Fibroblast of lung (primary cell): ENCODE measurements around the gene BCAS1. TPM values are rescaled to one million over a fixed set of nuclear protein-coding genes. Genes with fewer than 3 reads are reported as not detected.

Experiments used
- DNase-seq, 2 donors: peaks; one replicate each; pipeline versions ENCODE4 v3.0.0 to v3.0.0-alpha.2; 2010; ENCODE audit warnings: low read depth in 2 of 2
- H2AFZ ChIP-seq: 2 replicates; pipeline ENCODE4 v1.5.1; 2012; ENCODE audit warnings: low read length, control low read depth, inconsistent platforms
- H3K27ac ChIP-seq: 2 replicates; pipeline ENCODE4 v1.5.1; 2011; ENCODE audit warnings: low read length, control low read depth; ENCODE audit not compliant: insufficient read depth
- H3K27me3 ChIP-seq: 2 replicates; pipeline ENCODE4 v1.5.1; 2011; ENCODE audit warnings: mild to moderate bottlenecking, low read length; ENCODE audit not compliant: control insufficient read depth, insufficient read depth
- H3K36me3 ChIP-seq: 2 replicates; pipeline ENCODE4 v1.5.1; 2011; ENCODE audit warnings: low read length; ENCODE audit not compliant: control insufficient read depth, insufficient read depth
- H3K4me1 ChIP-seq: 2 replicates; pipeline ENCODE4 v1.5.1; 2011; ENCODE audit warnings: low read length; ENCODE audit not compliant: control insufficient read depth, insufficient read depth; ENCODE audit errors: extremely low read depth
- H3K4me2 ChIP-seq: 2 replicates; pipeline ENCODE4 v1.5.1; 2011; ENCODE audit warnings: low read length, control low read depth; ENCODE audit not compliant: insufficient read depth; ENCODE audit errors: extremely low read depth
- H3K4me3 ChIP-seq, 4 experiments: fragments of 200-600 bp in 1 of 4; sonication (generic) in 1 of 4; replicated peaks in 1 of 4; 2 replicates each; pipeline ENCODE4 v1.5.1; 2011 to 2016; ENCODE audit warnings: low read length in 4 of 4, low read depth in 3 of 4, mild to moderate bottlenecking in 3 of 4, control low read depth in 2 of 4, inconsistent platforms in 1 of 4, mixed read lengths in 1 of 4; ENCODE audit not compliant: insufficient read depth in 1 of 4; ENCODE audit errors: control extremely low read depth in 1 of 4
- H3K79me2 ChIP-seq: 2 replicates; pipeline ENCODE4 v1.5.1; 2012; ENCODE audit warnings: mild to moderate bottlenecking, low read length, inconsistent platforms; ENCODE audit not compliant: control insufficient read depth, insufficient read depth
- H3K9ac ChIP-seq: 2 replicates; pipeline ENCODE4 v1.5.1; 2011; ENCODE audit warnings: mild to moderate bottlenecking, low read length, control low read depth; ENCODE audit not compliant: insufficient read depth
- H3K9me3 ChIP-seq: 2 replicates; pipeline ENCODE4 v1.5.1; 2012; ENCODE audit warnings: low read depth, low read length; ENCODE audit not compliant: control insufficient read depth, insufficient read depth
- H4K20me1 ChIP-seq: 2 replicates; pipeline ENCODE4 v1.5.1; 2011; ENCODE audit warnings: low read length; ENCODE audit not compliant: control insufficient read depth, insufficient read depth; ENCODE audit errors: extremely low read depth
- EZH2 ChIP-seq: IDR thresholded peaks from 2 replicates; pipeline ENCODE4 v1.5.1; 2012; ENCODE audit warnings: low read length, control low read depth, mild to moderate bottlenecking; ENCODE audit errors: missing control alignments
- polyA minus RNA-seq: library from RNA; depleted of rRNA, polyadenylated mRNA; stranded (reverse); fragments of >200 nt; gene quantifications from 2 replicates; pipeline ENCODE4 v1.2.3, GENCODE V29; 2011; ENCODE audit warnings: low replicate concordance
- polyA plus RNA-seq, 2 donors: library from polyadenylated mRNA; depleted of rRNA in 1 of 2; stranded (reverse) in 1 of 2; unstranded in 1 of 2; fragments of >200 nt; gene quantifications; 2 replicates each; pipeline ENCODE4 v1.2.1, GENCODE V29; 2011 to 2012; ENCODE audit warnings: missing spikeins in 1 of 2
- total RNA-seq: library from RNA; depleted of rRNA; stranded (reverse); fragments of >200 nt; gene quantifications from 2 replicates; pipeline ENCODE4 v1.2.1, GENCODE V29; 2014
- TF ChIP-seq, protein P1 (sequence below), 2 donors: IDR thresholded peaks in 1 of 2; conservative IDR thresholded peaks in 1 of 2; 1 replicate in 1 of 2; 2 replicates in 1 of 2; pipeline ENCODE4 v1.5.1; 2011 to 2012; ENCODE audit warnings: low read length in 2 of 2, control low read depth in 1 of 2, inconsistent platforms in 1 of 2, low read depth in 1 of 2, mild to moderate bottlenecking in 1 of 2

BCAS1 gene
- total RNA-seq, result under 0.01 and 0.17 TPM in 2 replicates
- not detected in 2 replicates for polyA plus RNA-seq
- polyA plus RNA-seq (2012), result 0.06 TPM in 1 of 2 replicates, not detected in the other
- polyA minus RNA-seq, result 0.39 TPM in 1 of 2 replicates, not detected in the other

DNA sequence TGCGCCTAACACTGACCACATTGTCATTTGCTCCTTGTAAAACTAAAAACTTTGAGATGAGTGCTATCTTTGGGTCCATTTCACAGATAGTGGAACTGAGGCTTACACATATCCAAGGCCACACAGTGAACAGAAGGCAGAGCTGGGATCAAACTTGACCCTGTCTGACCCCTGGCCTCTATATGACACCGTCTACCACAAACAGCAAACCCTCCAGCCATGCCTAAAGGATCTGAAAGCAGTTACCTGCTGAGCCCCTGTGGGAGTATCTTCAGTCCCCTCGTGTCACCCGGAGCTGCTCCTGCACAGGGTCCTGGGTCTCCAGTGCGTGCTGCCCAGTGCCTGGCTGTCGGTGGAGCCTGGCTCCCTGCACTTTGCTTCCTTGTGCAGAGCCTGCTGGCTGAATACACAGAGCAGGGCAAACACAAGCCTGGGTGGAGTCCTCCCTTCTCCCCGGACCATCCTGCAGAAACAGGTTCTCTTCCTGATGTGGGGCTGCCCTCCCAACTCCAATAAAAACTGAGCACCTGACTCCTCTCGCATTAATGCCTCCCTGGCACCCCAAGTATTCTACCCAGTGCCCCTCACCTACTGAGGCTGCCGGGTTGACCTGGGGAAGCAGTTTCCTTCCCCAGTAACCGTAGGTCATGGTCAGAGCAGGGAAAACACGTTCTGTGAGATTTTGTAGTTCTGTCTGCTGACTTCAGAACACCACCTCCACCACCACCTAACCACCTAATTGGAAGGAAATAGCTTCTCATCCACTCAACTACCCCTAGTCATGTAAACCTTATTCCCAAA, at the start of gene BCAS1:
Gene BCAS1 (minus strand): TSS at position 408 of the 801 bp plus-strand sequence. CDS start 11,876 bp downstream, outside the sequence.
- no peaks in the 10 kb centered on the region for H3K9me3 ChIP-seq
- H3K79me2 ChIP-seq, result no peaks in the 10 kb centered on the region
- H3K4me2 ChIP-seq, result no peak within 1 kb of the TSS
- no peak within 1 kb of the TSS for H2AFZ ChIP-seq
- no peak within 1 kb of the TSS for H3K4me3 ChIP-seq
- no peaks in the 10 kb centered on the region for H4K20me1 ChIP-seq
- no peak for DNase-seq
- no peak within 1 kb of the TSS for H3K27ac ChIP-seq
- H3K27me3 ChIP-seq, result no peaks in the 10 kb centered on the region
- H3K4me1 ChIP-seq, result no peaks in the 10 kb centered on the region
- no peak for TF ChIP-seq EZH2
- TF ChIP-seq, protein P1, sequence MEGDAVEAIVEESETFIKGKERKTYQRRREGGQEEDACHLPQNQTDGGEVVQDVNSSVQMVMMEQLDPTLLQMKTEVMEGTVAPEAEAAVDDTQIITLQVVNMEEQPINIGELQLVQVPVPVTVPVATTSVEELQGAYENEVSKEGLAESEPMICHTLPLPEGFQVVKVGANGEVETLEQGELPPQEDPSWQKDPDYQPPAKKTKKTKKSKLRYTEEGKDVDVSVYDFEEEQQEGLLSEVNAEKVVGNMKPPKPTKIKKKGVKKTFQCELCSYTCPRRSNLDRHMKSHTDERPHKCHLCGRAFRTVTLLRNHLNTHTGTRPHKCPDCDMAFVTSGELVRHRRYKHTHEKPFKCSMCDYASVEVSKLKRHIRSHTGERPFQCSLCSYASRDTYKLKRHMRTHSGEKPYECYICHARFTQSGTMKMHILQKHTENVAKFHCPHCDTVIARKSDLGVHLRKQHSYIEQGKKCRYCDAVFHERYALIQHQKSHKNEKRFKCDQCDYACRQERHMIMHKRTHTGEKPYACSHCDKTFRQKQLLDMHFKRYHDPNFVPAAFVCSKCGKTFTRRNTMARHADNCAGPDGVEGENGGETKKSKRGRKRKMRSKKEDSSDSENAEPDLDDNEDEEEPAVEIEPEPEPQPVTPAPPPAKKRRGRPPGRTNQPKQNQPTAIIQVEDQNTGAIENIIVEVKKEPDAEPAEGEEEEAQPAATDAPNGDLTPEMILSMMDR (conservative IDR thresholded peaks at IDR 0.05 in 1 of 2, IDR thresholded peaks at IDR 0.05 in 1 of 2; ENCODE audit: low read depth in 1 of 2, low read length in 2 of 2), result no peak
- no peak within 1 kb of the TSS for H3K9ac ChIP-seq
- H3K36me3 ChIP-seq, result no peaks in the 10 kb centered on the region

- Histone ChIP-seq H3K4me2 (no peak overlapping the region), H3K79me2 (no peaks in the 10 kb centered on the region), H3K4me3 (no peak overlapping the region), H3K9ac (no peak overlapping the region), H2AFZ (no peak overlapping the region), H3K4me1 (peaks cover 8% of the 10 kb centered on the region), H3K9me3 (no peaks in the 10 kb centered on the region), H3K27ac (no peak overlapping the region), H3K36me3 (no peaks in the 10 kb centered on the region), H4K20me1 (no peaks in the 10 kb centered on the region), H3K27me3 (no peaks in the 10 kb centered on the region)
- TF ChIP-seq, protein P1 (conservative IDR thresholded peaks at IDR 0.05 in 1 of 2, IDR thresholded peaks at IDR 0.05 in 1 of 2; ENCODE audit: low read depth in 1 of 2, low read length in 2 of 2), result no peak
- no peak for TF ChIP-seq EZH2
- no peak for DNase-seq
Observed at GRCh38 chr20:54119744-54120143, 49.4 kb upstream of the BCAS1 start.

DNA sequence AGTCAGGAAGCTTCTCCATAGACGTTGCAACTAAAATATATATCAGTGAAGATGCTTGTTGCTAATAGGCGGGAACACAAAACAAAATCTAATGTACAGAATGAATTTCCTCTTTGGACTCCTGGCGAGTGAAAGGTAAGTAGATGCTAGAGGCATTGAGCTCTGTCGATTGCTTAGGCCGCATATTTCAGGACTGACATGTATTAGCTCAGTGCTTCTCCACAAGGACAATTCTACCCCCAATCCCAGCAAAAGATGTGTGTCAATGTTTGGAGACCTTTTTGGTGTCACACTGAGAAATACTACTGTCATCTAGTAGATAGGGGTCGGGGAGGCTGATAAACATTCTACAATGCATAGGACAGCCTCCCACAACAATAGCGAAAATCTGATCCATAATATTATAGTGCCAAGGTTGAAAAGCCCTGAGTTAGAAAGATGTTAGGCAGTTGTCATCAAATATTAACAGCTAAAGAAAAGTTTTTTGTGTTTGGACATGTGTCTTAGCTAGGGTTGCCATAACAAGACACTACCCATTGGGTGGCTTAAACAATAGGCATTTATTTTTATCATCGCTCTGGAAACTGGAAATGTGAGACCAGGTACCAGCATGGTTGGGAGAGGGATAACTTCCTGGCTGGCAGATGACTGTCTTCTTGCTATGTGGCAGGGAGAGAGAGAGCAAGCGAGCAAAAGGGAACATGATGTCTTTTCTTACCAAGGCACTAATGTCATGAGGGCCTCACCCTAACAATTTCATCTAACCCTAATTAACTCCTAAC, 48.0 kb upstream of the BCAS1 start:
- Histone ChIP-seq H3K4me1 (peaks cover 7% of the 10 kb centered on the region), H3K9ac (no peak overlapping the region), H3K27me3 (no peaks in the 10 kb centered on the region), H3K79me2 (no peaks in the 10 kb centered on the region), H3K9me3 (no peaks in the 10 kb centered on the region), H3K36me3 (no peaks in the 10 kb centered on the region), H3K4me3 (no peak overlapping the region), H2AFZ (no peak overlapping the region), H4K20me1 (no peaks in the 10 kb centered on the region), H3K27ac (no peak overlapping the region), H3K4me2 (no peak overlapping the region)
- TF ChIP-seq EZH2, result no peak
- TF ChIP-seq, protein P1 (conservative IDR thresholded peaks at IDR 0.05 in 1 of 2, IDR thresholded peaks at IDR 0.05 in 1 of 2; ENCODE audit: low read depth in 1 of 2, low read length in 2 of 2), result no peak
- DNase-seq, result no peak
